SK-N-SH (cell line): ENCODE data around the gene SGO2. TPM values are rescaled to one million over a fixed set of nuclear protein-coding genes. Genes with fewer than 3 reads are reported as not detected.

Experiments
- CTCF ChIA-PET: fragments of 300-600, 350-600 bp; formaldehyde crosslinking; extraction: SDS; loops from one replicate; lab custom pipeline; 2021; lab: Yijun Ruan, JAX
- POLR2A ChIA-PET: fragments of 350-600 bp; sonication (Branson Sonifier 250); formaldehyde crosslinking; extraction: SDS; loops from one replicate; lab custom pipeline; 2020; ENCODE audit warnings: antibody characterized with exemption, inconsistent platforms; lab: Yijun Ruan, JAX
- DNase-seq: peaks from one replicate; pipeline ENCODE4 v3.0.0; 2012
- H2AFZ ChIP-seq: fragments of 200-600 bp; sonication (generic); 2 replicates; pipeline ENCODE4 v1.8.1; 2016; ENCODE audit warnings: antibody characterized with exemption, mild to moderate bottlenecking, low read depth
- H3F3A ChIP-seq: fragments of 200-600 bp; sonication (generic); replicated peaks from 2 replicates; pipeline ENCODE3; 2016; ENCODE audit warnings: antibody characterized with exemption, mild to moderate bottlenecking; ENCODE audit not compliant: insufficient read depth
- H3K27ac ChIP-seq, 2 experiments: fragments of 200-500 bp in 1 of 2; fragments of 200-600 bp in 1 of 2; sonication (Bioruptor generic) in 1 of 2; sonication (generic), shearing (Covaris generic) in 1 of 2; 2 replicates each; pipeline versions ENCODE4 v1.5.1 to v1.6.1; 2014 to 2016; ENCODE audit warnings: low read depth in 2 of 2, inconsistent platforms in 1 of 2, low read length in 1 of 2, mild to moderate bottlenecking in 1 of 2, mixed read lengths in 1 of 2
- H3K27me3 ChIP-seq: fragments of 200-600 bp; sonication (generic), shearing (Covaris generic); 2 replicates; pipeline ENCODE4 v1.6.1; 2016; ENCODE audit warnings: mixed run types; ENCODE audit not compliant: insufficient read depth
- H3K36me3 ChIP-seq, 2 experiments: fragments of 200-500 bp in 1 of 2; fragments of 200-600 bp in 1 of 2; sonication (Bioruptor generic) in 1 of 2; sonication (generic) in 1 of 2; replicated peaks in 1 of 2; 2 replicates each; pipeline versions ENCODE3 to v1.5.1; 2014 to 2016; ENCODE audit warnings: low read length in 1 of 2, mild to moderate bottlenecking in 1 of 2; ENCODE audit not compliant: insufficient read depth in 2 of 2, control insufficient read depth in 1 of 2
- H3K4me1 ChIP-seq, 2 experiments: fragments of 200-500 bp in 1 of 2; fragments of 200-600 bp in 1 of 2; sonication (Bioruptor generic) in 1 of 2; sonication (generic), shearing (Covaris generic) in 1 of 2; 2 replicates each; pipeline versions ENCODE4 v1.5.1 to v1.6.1; 2014 to 2016; ENCODE audit warnings: low read depth in 1 of 2, low read length in 1 of 2, mixed run types in 1 of 2; ENCODE audit not compliant: insufficient read depth in 2 of 2, control insufficient read depth in 1 of 2
- H3K4me2 ChIP-seq: fragments of 200-600 bp; sonication (generic), shearing (Covaris generic); 2 replicates; pipeline ENCODE4 v1.6.1; 2017; ENCODE audit warnings: mixed run types
- H3K4me3 ChIP-seq, 2 experiments: fragments of 200-500 bp in 1 of 2; fragments of 200-600 bp in 1 of 2; sonication (Bioruptor generic) in 1 of 2; sonication (generic), shearing (Covaris generic) in 1 of 2; 2 replicates each; pipeline versions ENCODE4 v1.5.1 to v1.8.1; 2014 to 2016; ENCODE audit warnings: low read depth in 2 of 2, inconsistent platforms in 1 of 2, low read length in 1 of 2, mild to moderate bottlenecking in 1 of 2, mixed read lengths in 1 of 2, moderate library complexity in 1 of 2
- H3K79me2 ChIP-seq: fragments of 200-600 bp; sonication (generic); 2 replicates; pipeline ENCODE4 v1.8.1; 2017; ENCODE audit warnings: mild to moderate bottlenecking; ENCODE audit not compliant: insufficient read depth
- H3K9ac ChIP-seq: fragments of 200-600 bp; sonication (generic); 2 replicates; pipeline ENCODE4 v1.6.1; 2017; ENCODE audit warnings: mixed run types
- H3K9me2 ChIP-seq: fragments of 200-600 bp; sonication (generic); 2 replicates; pipeline ENCODE4 v1.6.1; 2017; ENCODE audit warnings: mixed run types
- H3K9me3 ChIP-seq: fragments of 200-600 bp; sonication (generic); 2 replicates; pipeline ENCODE4 v1.6.1; 2017; ENCODE audit warnings: mixed run types, mild to moderate bottlenecking, moderate library complexity
- H4K20me1 ChIP-seq: fragments of 200-600 bp; sonication (generic); 2 replicates; pipeline ENCODE4 v1.6.1; 2017; ENCODE audit warnings: mild to moderate bottlenecking, mixed run types; ENCODE audit not compliant: insufficient read depth
- FOSL2 ChIP-seq: IDR thresholded peaks from 2 replicates; pipeline ENCODE4 v1.4.0; 2012; ENCODE audit warnings: low read depth, mild to moderate bottlenecking, moderate library complexity, borderline replicate concordance
- FOXM1 ChIP-seq: IDR thresholded peaks from 2 replicates; pipeline ENCODE4 v1.4.0; 2012; ENCODE audit warnings: low read depth, mild to moderate bottlenecking
- GABPA ChIP-seq: IDR thresholded peaks from 2 replicates; pipeline ENCODE4 v1.4.0; 2012; ENCODE audit warnings: low read depth, mild to moderate bottlenecking
- POLR2AphosphoS5 ChIP-seq: IDR thresholded peaks from 2 replicates; pipeline ENCODE4 v1.6.1; 2012; ENCODE audit warnings: low read depth, low read length
- RAD21 ChIP-seq: IDR thresholded peaks from 2 replicates; pipeline ENCODE4 v1.6.1; 2012; ENCODE audit warnings: mild to moderate bottlenecking, low read length
- RCOR1 ChIP-seq: fragments of 150-350 bp; IDR thresholded peaks from 2 replicates; pipeline ENCODE4 v1.6.1; 2017; ENCODE audit warnings: antibody characterized with exemption, low read length
- RFX5 ChIP-seq: IDR thresholded peaks from 2 replicates; pipeline ENCODE4 v1.6.1; 2012; ENCODE audit warnings: mild to moderate bottlenecking, improper control_type of control experiment, low read length
- SIN3A ChIP-seq: IDR thresholded peaks from 2 replicates; pipeline ENCODE4 v1.6.1; 2012; ENCODE audit warnings: low read depth, mild to moderate bottlenecking, low read length, moderate library complexity, borderline replicate concordance
- TAF1 ChIP-seq: IDR thresholded peaks from 2 replicates; pipeline ENCODE4 v1.6.1; 2012; ENCODE audit warnings: low read depth, mild to moderate bottlenecking, low read length, moderate library complexity, borderline replicate concordance
- WGBS: methylation state at CpG from one replicate; pipeline ENCODE4 v1.1.6; 2017; ENCODE audit warnings: low lambda C conversion rate; 5-methylcytosine and 5-hydroxymethylcytosine counted together
- polyA plus RNA-seq, 3 experiments: library from polyadenylated mRNA; depleted of rRNA; stranded (reverse); fragments of >200 nt; gene quantifications; 2 replicates each; pipeline ENCODE4 v1.2.3, GENCODE V29; 2012
- TF ChIP-seq, protein P1 (sequence below): IDR thresholded peaks from 2 replicates; pipeline ENCODE4 v1.4.0; 2012; ENCODE audit warnings: low read depth
- TF ChIP-seq, protein P2 (sequence below): IDR thresholded peaks from 2 replicates; pipeline ENCODE4 v1.4.0; 2012; ENCODE audit warnings: low read depth, borderline replicate concordance
- TF ChIP-seq, protein P3 (sequence below): fragments of 150-350 bp; IDR thresholded peaks from 2 replicates; pipeline ENCODE4 v1.6.1; 2017; ENCODE audit warnings: antibody characterized with exemption, low read length, low read depth, borderline replicate concordance
- TF ChIP-seq, protein P4 (sequence below): IDR thresholded peaks from 2 replicates; pipeline ENCODE4; 2012
- TF ChIP-seq, protein P5 (sequence below): fragments of 150-350 bp; IDR thresholded peaks from 2 replicates; pipeline ENCODE4 v1.6.1; 2016; ENCODE audit warnings: mild to moderate bottlenecking, low read depth, low read length

SGO2 gene
- polyA plus RNA-seq, 1 of the 3 experiments (the other 2 are of a cell fraction), result 2.8 TPM

DNA sequence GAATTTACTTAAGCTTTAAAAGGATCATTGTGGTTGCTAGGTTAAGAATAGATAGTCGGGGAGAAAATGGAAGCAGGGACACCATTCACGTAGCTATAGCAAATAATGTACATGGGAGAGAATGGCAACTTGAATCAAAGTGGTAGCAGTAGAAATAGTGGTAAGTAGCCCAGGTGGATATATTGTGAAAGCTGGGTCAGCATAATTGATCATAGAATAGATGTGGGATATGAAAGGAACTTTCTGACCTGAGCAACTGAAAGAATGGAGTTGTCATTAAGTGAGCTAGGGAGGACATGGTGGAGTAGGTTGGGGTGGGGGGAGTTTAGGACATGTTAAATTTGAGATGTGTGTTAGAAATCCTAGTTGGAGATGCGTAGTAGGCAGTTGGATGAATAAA lies 2.2 kb downstream of the SGO2 start:
- H2AFZ ChIP-seq, result no peak overlapping the region
- no peak overlapping the region for H3K4me3 ChIP-seq
- H3K27ac ChIP-seq, result no peak overlapping the region
- DNase-seq, result no peak
- TF ChIP-seq RCOR1, result no peak
- TF ChIP-seq, protein P1, sequence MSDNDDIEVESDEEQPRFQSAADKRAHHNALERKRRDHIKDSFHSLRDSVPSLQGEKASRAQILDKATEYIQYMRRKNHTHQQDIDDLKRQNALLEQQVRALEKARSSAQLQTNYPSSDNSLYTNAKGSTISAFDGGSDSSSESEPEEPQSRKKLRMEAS, result no peak
- TF ChIP-seq POLR2AphosphoS5, result no peak
- no peak for TF ChIP-seq FOXM1
- no peak for TF ChIP-seq SIN3A
- no peak for TF ChIP-seq FOSL2
- TF ChIP-seq RAD21, result no peak
- TF ChIP-seq, protein P2, sequence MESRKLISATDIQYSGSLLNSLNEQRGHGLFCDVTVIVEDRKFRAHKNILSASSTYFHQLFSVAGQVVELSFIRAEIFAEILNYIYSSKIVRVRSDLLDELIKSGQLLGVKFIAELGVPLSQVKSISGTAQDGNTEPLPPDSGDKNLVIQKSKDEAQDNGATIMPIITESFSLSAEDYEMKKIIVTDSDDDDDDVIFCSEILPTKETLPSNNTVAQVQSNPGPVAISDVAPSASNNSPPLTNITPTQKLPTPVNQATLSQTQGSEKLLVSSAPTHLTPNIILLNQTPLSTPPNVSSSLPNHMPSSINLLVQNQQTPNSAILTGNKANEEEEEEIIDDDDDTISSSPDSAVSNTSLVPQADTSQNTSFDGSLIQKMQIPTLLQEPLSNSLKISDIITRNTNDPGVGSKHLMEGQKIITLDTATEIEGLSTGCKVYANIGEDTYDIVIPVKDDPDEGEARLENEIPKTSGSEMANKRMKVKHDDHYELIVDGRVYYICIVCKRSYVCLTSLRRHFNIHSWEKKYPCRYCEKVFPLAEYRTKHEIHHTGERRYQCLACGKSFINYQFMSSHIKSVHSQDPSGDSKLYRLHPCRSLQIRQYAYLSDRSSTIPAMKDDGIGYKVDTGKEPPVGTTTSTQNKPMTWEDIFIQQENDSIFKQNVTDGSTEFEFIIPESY, result no peak
- H3K9ac ChIP-seq, result no peak overlapping the region
- H3K36me3 ChIP-seq, result peaks cover 0 to 9% of the 10 kb centered on the region in 2 experiments
- H3K9me2 ChIP-seq, result no peaks in the 10 kb centered on the region
- H3F3A ChIP-seq, result no peaks in the 10 kb centered on the region
- ChIA-PET CTCF (interaction anchor here (1.2 kb wide), 1 partner anchor 185 kb away, joined by 3 read pairs; no protein-coding TSS in a partner anchor), POLR2A (no interaction called here)
- H3K4me1 ChIP-seq, result peaks cover 11 to 13% of the 10 kb centered on the region in 2 experiments; a peak in 3 of 4 replicates
- peaks cover 68% of the 10 kb centered on the region for H3K79me2 ChIP-seq
- no peaks in the 10 kb centered on the region for H3K9me3 ChIP-seq
- no peaks in the 10 kb centered on the region for H4K20me1 ChIP-seq
- H3K4me2 ChIP-seq, result no peak overlapping the region
- WGBS, result 95% methylated on average over 2 of the region's 3 CpGs
- H3K27me3 ChIP-seq, result no peaks in the 10 kb centered on the region

DNA sequence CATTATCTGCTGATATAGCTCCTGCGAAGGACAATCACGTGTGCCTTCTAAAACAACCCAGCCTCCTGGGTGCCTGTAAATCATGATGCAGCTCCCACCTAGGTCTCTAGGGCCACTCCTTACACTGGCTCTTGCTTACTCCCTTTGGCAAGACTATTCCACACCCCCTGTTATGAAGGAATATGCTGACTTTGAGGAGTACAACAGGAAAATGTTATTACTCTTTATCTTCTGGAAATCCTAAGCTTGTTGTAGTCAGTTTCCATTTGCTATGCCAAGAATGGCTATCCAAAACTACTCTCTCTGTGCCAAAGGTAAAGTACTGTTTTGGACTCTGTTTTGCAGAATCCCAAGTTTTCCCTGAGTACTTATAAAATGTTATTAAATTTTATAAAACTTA lies 7.7 kb downstream of the SGO2 start:
- TF ChIP-seq, protein P3, sequence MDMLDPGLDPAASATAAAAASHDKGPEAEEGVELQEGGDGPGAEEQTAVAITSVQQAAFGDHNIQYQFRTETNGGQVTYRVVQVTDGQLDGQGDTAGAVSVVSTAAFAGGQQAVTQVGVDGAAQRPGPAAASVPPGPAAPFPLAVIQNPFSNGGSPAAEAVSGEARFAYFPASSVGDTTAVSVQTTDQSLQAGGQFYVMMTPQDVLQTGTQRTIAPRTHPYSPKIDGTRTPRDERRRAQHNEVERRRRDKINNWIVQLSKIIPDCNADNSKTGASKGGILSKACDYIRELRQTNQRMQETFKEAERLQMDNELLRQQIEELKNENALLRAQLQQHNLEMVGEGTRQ, result no peak
- no peak for TF ChIP-seq RFX5
- TF ChIP-seq, protein P4, sequence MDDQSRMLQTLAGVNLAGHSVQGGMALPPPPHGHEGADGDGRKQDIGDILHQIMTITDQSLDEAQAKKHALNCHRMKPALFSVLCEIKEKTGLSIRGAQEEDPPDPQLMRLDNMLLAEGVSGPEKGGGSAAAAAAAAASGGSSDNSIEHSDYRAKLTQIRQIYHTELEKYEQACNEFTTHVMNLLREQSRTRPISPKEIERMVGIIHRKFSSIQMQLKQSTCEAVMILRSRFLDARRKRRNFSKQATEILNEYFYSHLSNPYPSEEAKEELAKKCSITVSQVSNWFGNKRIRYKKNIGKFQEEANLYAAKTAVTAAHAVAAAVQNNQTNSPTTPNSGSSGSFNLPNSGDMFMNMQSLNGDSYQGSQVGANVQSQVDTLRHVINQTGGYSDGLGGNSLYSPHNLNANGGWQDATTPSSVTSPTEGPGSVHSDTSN, result no peak
- no peak for TF ChIP-seq TAF1
- TF ChIP-seq, protein P5, sequence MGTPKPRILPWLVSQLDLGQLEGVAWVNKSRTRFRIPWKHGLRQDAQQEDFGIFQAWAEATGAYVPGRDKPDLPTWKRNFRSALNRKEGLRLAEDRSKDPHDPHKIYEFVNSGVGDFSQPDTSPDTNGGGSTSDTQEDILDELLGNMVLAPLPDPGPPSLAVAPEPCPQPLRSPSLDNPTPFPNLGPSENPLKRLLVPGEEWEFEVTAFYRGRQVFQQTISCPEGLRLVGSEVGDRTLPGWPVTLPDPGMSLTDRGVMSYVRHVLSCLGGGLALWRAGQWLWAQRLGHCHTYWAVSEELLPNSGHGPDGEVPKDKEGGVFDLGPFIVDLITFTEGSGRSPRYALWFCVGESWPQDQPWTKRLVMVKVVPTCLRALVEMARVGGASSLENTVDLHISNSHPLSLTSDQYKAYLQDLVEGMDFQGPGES, result no peak
- no peak for TF ChIP-seq GABPA
- ChIA-PET CTCF (interaction anchor here (1.1 to 1.6 kb wide), 2 partner anchors 9 to 179 kb away, joined by 4 to 6 read pairs; no protein-coding TSS in a partner anchor), POLR2A (no interaction called here)
- DNase-seq, result no peak
- Histone ChIP-seq H3K9me3 (no peaks in the 10 kb centered on the region), H3K9me2 (no peaks in the 10 kb centered on the region), H4K20me1 (no peaks in the 10 kb centered on the region), H3K27me3 (no peaks in the 10 kb centered on the region), H3K9ac (no peak overlapping the region), H3K27ac (no peak overlapping the region), H3K4me3 (no peak overlapping the region), H3F3A (no peaks in the 10 kb centered on the region), H3K4me1 (peaks cover 0 to 4% of the 10 kb centered on the region in 2 experiments; a peak in 3 of 4 replicates), H3K36me3 (peaks cover 21 to 33% of the 10 kb centered on the region in 2 experiments), H2AFZ (no peak overlapping the region), H3K79me2 (peaks cover 51% of the 10 kb centered on the region), H3K4me2 (no peak overlapping the region)
- 88% methylated on average over 1 of the region's 2 CpGs for WGBS
